Calu3 (cell line): Measurements from ENCODE around the gene MDM4. TPM values are rescaled to one million over a fixed set of nuclear protein-coding genes. Genes with fewer than 3 reads are reported as not detected.

Experiments used
- BruUV-seq: library from RNA; stranded (reverse); fragments of 400-500 nt; replicated peaks from 2 replicates; lab custom pipeline; 2021; lab: Mats Ljungman, UMichigan
- CTCF ChIA-PET: fragments of 300-600 bp; sonication (Branson Sonifier 250); formaldehyde crosslinking; loops from one replicate; lab custom pipeline; 2022; ENCODE audit warnings: antibody characterized with exemption; lab: Charles Lee
- DNase-seq: peaks from one replicate; pipeline ENCODE4 v3.0.0; 2022
- H3K27ac Mint-ChIP-seq: one replicate; pipeline ENCODE4 v1.8.0; 2022; ENCODE audit warnings: mixed read lengths; ENCODE audit not compliant: unreplicated experiment
- H3K27me3 Mint-ChIP-seq: one replicate; pipeline ENCODE4 v1.8.0; 2022; ENCODE audit warnings: mixed read lengths; ENCODE audit not compliant: unreplicated experiment
- H3K36me3 Mint-ChIP-seq: one replicate; pipeline ENCODE4 v1.8.0; 2022; ENCODE audit warnings: mild to moderate bottlenecking, moderate library complexity, mixed read lengths; ENCODE audit not compliant: insufficient read depth, unreplicated experiment
- H3K4me1 Mint-ChIP-seq: one replicate; pipeline ENCODE4 v1.8.0; 2022; ENCODE audit warnings: mild to moderate bottlenecking, low read depth, mixed read lengths; ENCODE audit not compliant: unreplicated experiment
- H3K4me3 Mint-ChIP-seq: one replicate; pipeline ENCODE4 v1.8.0; 2022; ENCODE audit warnings: mild to moderate bottlenecking, low read depth, moderate library complexity, mixed read lengths; ENCODE audit not compliant: unreplicated experiment
- H3K9me3 Mint-ChIP-seq: one replicate; pipeline ENCODE4 v1.8.0; 2022; ENCODE audit warnings: low read depth, mixed read lengths; ENCODE audit not compliant: unreplicated experiment
- CTCF ChIP-seq: fragments of 200-600 bp; IDR thresholded peaks from one replicate; pipeline ENCODE4 v1.8.0; 2022; ENCODE audit warnings: antibody characterized with exemption; ENCODE audit not compliant: unreplicated experiment
- intact Hi-C: fragments of 100-400 bp; cut with micrococcal nuclease; formaldehyde crosslinking; loops from one replicate; pipeline ENCODE4 v1.10.0; 2022; ENCODE audit not compliant: unreplicated experiment
- total RNA-seq: library from RNA; stranded (reverse); gene quantifications from 2 replicates; pipeline ENCODE4 v1.2.3, GENCODE V29; 2022

Gene MDM4
- total RNA-seq, 1 experiment from 2014 or later = 106 TPM

DNA sequence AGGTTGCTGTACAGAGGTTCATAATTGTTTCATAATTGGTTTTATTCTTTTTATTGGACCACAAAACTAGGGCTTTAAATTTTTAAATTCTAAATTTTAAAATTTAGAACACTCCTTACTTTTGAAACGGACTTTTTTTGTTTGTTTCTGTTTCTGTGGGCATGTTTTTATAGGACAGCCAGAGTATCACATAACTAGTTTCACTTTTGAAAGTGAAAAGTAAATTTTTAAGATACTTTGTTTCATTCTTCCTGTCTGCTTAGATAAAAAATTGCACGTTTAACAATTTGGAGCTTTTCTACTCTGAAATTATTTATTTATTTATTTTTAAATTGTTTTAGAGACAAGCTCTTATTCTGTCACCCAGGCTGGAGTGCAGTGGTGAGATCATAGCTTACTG lies 29.7 kb downstream of the MDM4 start:
- Mint-ChIP-seq H3K27me3 (no peaks in the 10 kb centered on the region), H3K4me3 (no peak overlapping the region), H3K36me3 (peaks cover 61% of the 10 kb centered on the region), H3K4me1 (peaks cover 17% of the 10 kb centered on the region), H3K9me3 (no peaks in the 10 kb centered on the region), H3K27ac (no peak overlapping the region)
- CTCF ChIA-PET = interaction anchor here (0.6 kb wide), 1 partner anchor 9 kb away, joined by 3 read pairs; no protein-coding TSS in a partner anchor
- intact Hi-C loops = no loop called here
- DNase-seq = no peak
- no peak for TF ChIP-seq CTCF
- BruUV-seq = no TSS peak

DNA sequence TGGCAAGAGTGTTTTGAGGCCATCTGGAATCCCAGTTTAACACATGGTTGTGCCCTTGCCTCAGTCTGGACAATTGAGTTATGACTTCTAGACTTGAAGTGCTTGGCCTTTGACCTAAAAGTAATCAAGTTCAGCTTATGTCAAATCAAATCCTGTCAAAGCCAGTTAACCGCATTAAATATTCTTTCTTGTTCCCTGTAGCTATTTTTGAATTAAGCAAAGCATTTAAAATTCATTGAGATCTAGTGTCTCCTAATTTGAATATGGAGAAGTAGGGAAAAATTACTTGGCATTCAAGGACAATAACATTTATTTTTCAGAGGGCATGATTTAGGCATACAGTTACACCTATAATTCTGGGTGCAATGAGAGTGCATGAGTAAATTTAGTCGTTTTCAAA lies 32.1 kb downstream of the MDM4 start:
- intact Hi-C loops = no loop called here
- Mint-ChIP-seq H3K27me3 (no peaks in the 10 kb centered on the region), H3K4me1 (peaks cover 6% of the 10 kb centered on the region), H3K36me3 (peaks cover 65% of the 10 kb centered on the region), H3K9me3 (no peaks in the 10 kb centered on the region), H3K27ac (no peak overlapping the region), H3K4me3 (no peak overlapping the region)
- no peak for DNase-seq
- TF ChIP-seq CTCF = no peak
- no TSS peak for BruUV-seq
- CTCF ChIA-PET = no interaction called here

DNA sequence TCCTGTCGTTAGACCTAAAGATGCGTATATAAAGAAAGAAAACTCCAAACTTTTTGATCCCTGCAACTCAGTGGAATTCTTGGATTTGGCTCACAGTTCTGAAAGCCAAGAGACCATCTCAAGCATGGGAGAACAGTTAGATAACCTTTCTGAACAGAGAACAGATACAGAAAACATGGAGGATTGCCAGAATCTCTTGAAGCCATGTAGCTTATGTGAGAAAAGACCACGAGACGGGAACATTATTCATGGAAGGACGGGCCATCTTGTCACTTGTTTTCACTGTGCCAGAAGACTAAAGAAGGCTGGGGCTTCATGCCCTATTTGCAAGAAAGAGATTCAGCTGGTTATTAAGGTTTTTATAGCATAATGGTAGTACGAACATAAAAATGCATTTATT lies 33.1 kb downstream of the MDM4 start:
- no peak for TF ChIP-seq CTCF
- no TSS peak for BruUV-seq
- no peaks in the 10 kb centered on the region for H3K4me1 Mint-ChIP-seq
- H3K9me3 Mint-ChIP-seq = no peaks in the 10 kb centered on the region
- CTCF ChIA-PET = no interaction called here
- no peak overlapping the region for H3K27ac Mint-ChIP-seq
- H3K4me3 Mint-ChIP-seq = no peak overlapping the region
- no peaks in the 10 kb centered on the region for H3K27me3 Mint-ChIP-seq
- intact Hi-C loops = no loop called here
- DNase-seq = no peak
- peaks cover 59% of the 10 kb centered on the region for H3K36me3 Mint-ChIP-seq

GRCh38 chr1:204550926-204551325 lies 34.7 kb downstream of the MDM4 start:
- no peak for DNase-seq
- TF ChIP-seq CTCF = no peak
- Mint-ChIP-seq H3K27me3 (no peaks in the 10 kb centered on the region), H3K4me1 (no peaks in the 10 kb centered on the region), H3K27ac (no peak overlapping the region), H3K9me3 (no peaks in the 10 kb centered on the region), H3K4me3 (no peak overlapping the region), H3K36me3 (peaks cover 46% of the 10 kb centered on the region)
- no TSS peak for BruUV-seq
- CTCF ChIA-PET = interaction anchor here (1.0 kb wide), 1 partner anchor 41 kb away, joined by 4 read pairs; no protein-coding TSS in a partner anchor
- intact Hi-C loops = no loop called here
